HL-60 (cell line): ENCODE results near the gene PTK7.

Source experiments
- DNase-seq, 2 experiments: peaks; one replicate each; pipeline ENCODE4 v3.0.0-alpha.2; 2010 to 2020; ENCODE audit warnings: low read depth in 1 of 2, low spot score in 1 of 2
- H3K27ac ChIP-seq: fragments of 250-450 bp; sonication (Bioruptor Pico); replicated peaks from 2 replicates; pipeline ENCODE4 v1.5.1; 2020; ENCODE audit warnings: mild to moderate bottlenecking, moderate library complexity
- H3K27me3 ChIP-seq: fragments of 250-450 bp; sonication (Bioruptor Pico); 2 replicates; pipeline ENCODE4 v1.5.1; 2021; ENCODE audit warnings: mild to moderate bottlenecking, moderate library complexity; ENCODE audit not compliant: insufficient read depth, poor library complexity, severe bottlenecking
- H3K4me3 ChIP-seq: replicated peaks from 2 replicates; pipeline ENCODE4 v1.5.1; 2011; ENCODE audit warnings: mild to moderate bottlenecking, control low read depth, low read length; ENCODE audit not compliant: insufficient read depth
- CTCF ChIP-seq: IDR thresholded peaks from one replicate; pipeline ENCODE4 v1.5.1; 2011; ENCODE audit warnings: low read length, control low read depth, inconsistent platforms; ENCODE audit not compliant: insufficient read depth
- GABPA ChIP-seq: IDR thresholded peaks from 2 replicates; pipeline ENCODE4 v1.6.1; 2012; ENCODE audit warnings: low read depth
- POLR2AphosphoS5 ChIP-seq: IDR thresholded peaks from 2 replicates; pipeline ENCODE4 v1.6.1; 2012; ENCODE audit warnings: low read depth
- SPI1 ChIP-seq: IDR thresholded peaks from 2 replicates; pipeline ENCODE4 v1.6.1; 2012; ENCODE audit warnings: low read depth, mild to moderate bottlenecking, borderline replicate concordance
- TF ChIP-seq, protein P1 (sequence below): IDR thresholded peaks from 2 replicates; pipeline ENCODE4 v1.6.1; 2012; ENCODE audit warnings: low read depth; ENCODE audit not compliant: insufficient replicate concordance

Gene PTK7

GRCh38 chr6:43035495-43036194 is 40.5 kb upstream of the PTK7 start:
- Histone ChIP-seq H3K4me3 (no peak overlapping the region), H3K27me3 (no peaks in the 10 kb centered on the region), H3K27ac (no peak overlapping the region)
- TF ChIP-seq SPI1 (no peak), GABPA (no peak), POLR2AphosphoS5 (no peak), CTCF (no peak)
- TF ChIP-seq, protein P1, sequence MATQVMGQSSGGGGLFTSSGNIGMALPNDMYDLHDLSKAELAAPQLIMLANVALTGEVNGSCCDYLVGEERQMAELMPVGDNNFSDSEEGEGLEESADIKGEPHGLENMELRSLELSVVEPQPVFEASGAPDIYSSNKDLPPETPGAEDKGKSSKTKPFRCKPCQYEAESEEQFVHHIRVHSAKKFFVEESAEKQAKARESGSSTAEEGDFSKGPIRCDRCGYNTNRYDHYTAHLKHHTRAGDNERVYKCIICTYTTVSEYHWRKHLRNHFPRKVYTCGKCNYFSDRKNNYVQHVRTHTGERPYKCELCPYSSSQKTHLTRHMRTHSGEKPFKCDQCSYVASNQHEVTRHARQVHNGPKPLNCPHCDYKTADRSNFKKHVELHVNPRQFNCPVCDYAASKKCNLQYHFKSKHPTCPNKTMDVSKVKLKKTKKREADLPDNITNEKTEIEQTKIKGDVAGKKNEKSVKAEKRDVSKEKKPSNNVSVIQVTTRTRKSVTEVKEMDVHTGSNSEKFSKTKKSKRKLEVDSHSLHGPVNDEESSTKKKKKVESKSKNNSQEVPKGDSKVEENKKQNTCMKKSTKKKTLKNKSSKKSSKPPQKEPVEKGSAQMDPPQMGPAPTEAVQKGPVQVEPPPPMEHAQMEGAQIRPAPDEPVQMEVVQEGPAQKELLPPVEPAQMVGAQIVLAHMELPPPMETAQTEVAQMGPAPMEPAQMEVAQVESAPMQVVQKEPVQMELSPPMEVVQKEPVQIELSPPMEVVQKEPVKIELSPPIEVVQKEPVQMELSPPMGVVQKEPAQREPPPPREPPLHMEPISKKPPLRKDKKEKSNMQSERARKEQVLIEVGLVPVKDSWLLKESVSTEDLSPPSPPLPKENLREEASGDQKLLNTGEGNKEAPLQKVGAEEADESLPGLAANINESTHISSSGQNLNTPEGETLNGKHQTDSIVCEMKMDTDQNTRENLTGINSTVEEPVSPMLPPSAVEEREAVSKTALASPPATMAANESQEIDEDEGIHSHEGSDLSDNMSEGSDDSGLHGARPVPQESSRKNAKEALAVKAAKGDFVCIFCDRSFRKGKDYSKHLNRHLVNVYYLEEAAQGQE = no peak
- no peak for DNase-seq

GRCh38 chr6:43036712-43037111 is 39.4 kb upstream of the PTK7 start:
- TF ChIP-seq, protein P1 = no peak
- TF ChIP-seq CTCF = no peak
- TF ChIP-seq GABPA = no peak
- no peak for TF ChIP-seq SPI1
- no peak for TF ChIP-seq POLR2AphosphoS5
- H3K27me3 ChIP-seq = no peaks in the 10 kb centered on the region
- no peak for DNase-seq
- no peak overlapping the region for H3K27ac ChIP-seq
- H3K4me3 ChIP-seq = no peak overlapping the region

GRCh38 chr6:43037197-43037596 is 38.9 kb upstream of the PTK7 start:
- TF ChIP-seq SPI1 (no peak), CTCF (no peak), GABPA (no peak), POLR2AphosphoS5 (no peak)
- TF ChIP-seq, protein P1 = no peak
- no peak for DNase-seq
- H3K27ac ChIP-seq = no peak overlapping the region
- no peaks in the 10 kb centered on the region for H3K27me3 ChIP-seq
- no peak overlapping the region for H3K4me3 ChIP-seq
